Measurements from ENCODE around the gene OGG1.
A peak's percentile ranks its signal among the peaks of the same experiment; 100 is the strongest.
"Not testable (repeated sequence)": the region's sequence is repeated elsewhere in the genome, so short reads cannot be mapped to it uniquely, and the experiment has no call there.

Gene OGG1

DNA sequence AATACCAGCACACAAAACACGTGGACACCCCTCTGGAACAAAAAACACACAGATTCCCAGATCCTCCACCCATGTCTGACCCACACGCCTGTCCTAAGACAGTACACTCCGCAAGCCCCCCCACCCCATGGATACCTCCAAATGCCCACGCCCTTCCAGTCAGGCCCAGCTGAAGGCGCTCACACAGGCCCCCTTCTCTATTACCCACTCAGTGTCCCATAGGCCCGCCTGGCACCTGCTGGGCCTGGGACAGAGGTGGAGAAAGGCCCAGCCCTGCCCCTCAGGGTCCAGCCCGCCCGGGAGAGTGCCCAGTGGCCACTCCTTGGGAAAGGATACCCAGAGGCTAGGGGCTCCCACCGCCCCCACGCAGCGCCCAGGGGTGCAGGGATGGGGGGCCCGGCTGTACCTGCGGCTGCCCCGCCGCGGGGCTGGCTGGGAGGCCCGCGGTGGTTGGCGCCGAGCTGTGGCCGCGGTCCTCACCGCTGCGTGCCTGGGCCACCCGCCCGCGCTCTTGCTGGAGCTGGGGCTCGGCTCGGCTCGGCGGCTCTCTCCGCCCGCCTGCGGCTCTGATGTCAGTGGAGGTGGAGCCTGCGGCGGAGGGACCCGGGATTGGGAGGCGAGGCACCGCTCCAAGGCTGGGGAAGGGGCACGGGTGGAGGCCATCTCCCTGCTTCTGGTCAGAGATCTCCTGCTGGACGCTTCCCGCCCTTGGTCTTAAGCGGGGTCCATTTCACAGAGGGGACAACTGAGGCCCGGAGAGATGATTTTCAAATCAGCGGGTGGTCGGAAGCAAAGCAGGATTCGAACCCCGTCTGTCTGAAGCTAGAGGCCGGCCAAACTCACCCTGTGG, 19.9 kb downstream of the OGG1 start, which contains the start of gene CAMK1:
CAMK1 (minus strand) TSS at position 522 of the 850 bp plus-strand sequence. CDS start 2,198 bp downstream, outside the sequence.
- Mint-ChIP-seq H3K4me1 (peaks cover 29% of the 10 kb centered on the region), H3K27ac (no peak within 1 kb of the TSS), H3K27me3 (no peaks in the 10 kb centered on the region)

DNA sequence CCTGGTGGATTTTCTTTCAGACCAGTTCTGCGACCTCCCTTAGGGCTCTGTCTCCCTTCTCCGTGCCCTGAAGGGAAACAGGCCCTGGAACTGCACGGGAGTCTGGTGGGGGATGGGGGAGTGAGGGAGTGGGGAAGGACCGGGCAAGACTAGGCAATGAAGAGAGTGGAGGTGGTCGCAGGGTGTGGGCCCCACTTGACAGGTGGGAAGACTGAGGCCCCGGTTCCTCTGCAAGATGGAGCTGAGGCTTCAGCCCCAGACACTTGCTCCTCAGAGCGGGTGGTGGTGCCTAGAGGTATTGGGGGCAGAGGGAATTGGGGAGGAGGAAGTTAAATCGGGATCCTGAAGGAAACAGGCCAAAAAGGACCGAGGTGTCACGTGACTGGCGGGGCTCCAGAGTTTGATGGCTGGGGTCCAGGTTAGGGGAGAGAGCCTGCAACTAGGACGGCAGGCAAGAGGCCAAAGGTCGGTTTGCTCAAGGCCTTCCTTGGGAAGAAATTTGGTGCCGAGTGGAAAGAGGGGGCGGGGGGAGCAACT, 20.6 kb downstream of the OGG1 start:
- no peaks in the 10 kb centered on the region for H3K36me3 Mint-ChIP-seq
- no peaks in the 10 kb centered on the region for H3K27me3 Mint-ChIP-seq
- H3K4me3 Mint-ChIP-seq, result peak overlapping the region; percentile 36
- H3K27ac Mint-ChIP-seq, result no peak overlapping the region
- peaks cover 29% of the 10 kb centered on the region for H3K4me1 Mint-ChIP-seq
- no peaks in the 10 kb centered on the region for H3K9me3 Mint-ChIP-seq

More for the DNA sequence above, 19.9 kb downstream of the OGG1 start, which contains the start of gene CAMK1:
- H3K9me3 Mint-ChIP-seq, result no peaks in the 10 kb centered on the region
- H3K36me3 Mint-ChIP-seq, result no peaks in the 10 kb centered on the region
- peak within 1 kb of the TSS; percentile 72 for H3K4me3 Mint-ChIP-seq

DNA sequence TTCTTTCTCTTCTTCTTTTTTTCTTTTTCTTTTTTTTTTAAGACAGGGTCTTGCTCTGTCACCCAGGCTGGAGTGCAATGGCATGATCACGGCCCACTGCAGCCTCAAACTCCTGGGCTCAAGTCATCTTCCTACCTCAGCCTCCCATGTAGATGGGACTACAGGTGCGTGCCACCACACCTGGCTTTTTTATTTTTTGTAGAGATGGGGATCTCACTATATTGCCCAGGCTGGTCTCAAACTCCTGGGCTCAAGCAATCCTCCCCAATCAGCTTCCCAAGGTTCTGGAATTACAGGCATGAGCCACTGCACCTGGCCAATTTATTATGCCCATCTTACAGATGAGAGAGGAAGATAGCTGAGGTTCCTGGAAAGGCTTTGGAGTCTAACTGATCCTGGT, 21.3 kb downstream of the OGG1 start:
- H3K36me3 Mint-ChIP-seq, H3K27ac Mint-ChIP-seq, H3K27me3 Mint-ChIP-seq, H3K9me3 Mint-ChIP-seq: not testable (repeated sequence)
- peak overlapping the region; percentile 72 for H3K4me3 Mint-ChIP-seq
- peaks cover 31% of the 10 kb centered on the region for H3K4me1 Mint-ChIP-seq

DNA sequence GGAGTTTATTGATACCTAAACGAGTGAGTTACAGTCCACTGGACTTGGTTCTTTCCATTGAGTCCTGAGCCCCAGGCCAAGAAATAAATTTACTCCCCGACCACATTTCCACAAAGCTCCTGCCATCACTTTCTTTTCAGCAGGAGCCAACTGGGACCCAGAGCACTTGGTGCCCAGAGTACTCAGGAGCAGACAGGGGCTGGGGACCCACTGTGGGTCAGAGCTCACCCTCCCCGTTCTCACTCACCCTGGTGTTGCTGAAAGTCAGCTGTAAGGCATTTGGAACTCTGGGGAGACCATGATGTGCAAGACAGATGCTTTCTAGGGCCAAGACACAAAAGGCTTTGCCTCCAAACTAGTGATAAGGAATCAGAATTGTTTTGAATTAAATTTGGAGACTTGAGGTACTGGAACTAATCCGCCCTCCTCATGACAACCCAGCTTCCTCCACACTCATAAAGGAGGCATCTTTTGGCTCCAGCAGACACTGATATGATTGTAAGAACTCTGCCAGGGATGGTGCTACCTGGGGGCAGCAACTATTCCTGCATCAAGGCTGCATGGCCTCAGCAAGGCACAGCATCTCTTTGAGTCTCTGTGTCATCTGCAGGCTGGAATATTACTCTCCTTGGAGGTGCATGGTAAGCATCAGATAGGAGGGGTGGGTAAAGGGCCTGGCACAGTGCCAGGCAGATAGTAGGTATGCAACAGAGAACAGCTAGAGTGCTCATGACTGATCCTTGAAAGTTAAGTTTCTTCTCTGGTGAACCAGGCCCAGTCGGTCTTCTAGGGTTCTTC, 27.3 kb downstream of the OGG1 start:
- peak overlapping the region; percentile 84 for H3K4me3 Mint-ChIP-seq

DNA sequence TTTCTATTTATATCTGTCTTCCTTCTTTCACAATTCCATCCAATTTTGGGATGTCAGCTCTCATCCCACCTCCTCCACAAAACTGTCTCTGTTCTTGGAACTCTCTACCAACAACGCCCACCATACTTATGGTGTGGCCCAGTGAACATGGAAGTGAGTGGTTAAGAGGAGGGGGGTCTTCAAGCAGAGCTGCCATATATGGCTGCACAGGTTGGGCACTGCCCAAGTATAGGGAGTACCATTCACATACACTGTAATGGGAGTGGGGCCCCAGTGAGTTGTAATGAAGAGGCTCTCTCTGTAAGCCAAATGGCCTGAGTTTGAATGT, 27.9 kb downstream of the OGG1 start:
- H3K27me3 Mint-ChIP-seq, result no peaks in the 10 kb centered on the region
- peak overlapping the region; percentile 84 for H3K4me3 Mint-ChIP-seq
- H3K36me3 Mint-ChIP-seq, result peaks cover 4% of the 10 kb centered on the region
- H3K9me3 Mint-ChIP-seq, result peaks cover 3% of the 10 kb centered on the region
- peaks cover 61% of the 10 kb centered on the region for H3K4me1 Mint-ChIP-seq
- peak overlapping the region; percentile 97 for H3K27ac Mint-ChIP-seq

More for the DNA sequence above, 27.3 kb downstream of the OGG1 start:
- H3K27ac Mint-ChIP-seq, result peak overlapping the region; percentile 97
- H3K4me1 Mint-ChIP-seq, result peaks cover 57% of the 10 kb centered on the region
- H3K27me3 Mint-ChIP-seq, result no peaks in the 10 kb centered on the region
- H3K9me3 Mint-ChIP-seq, result peaks cover 3% of the 10 kb centered on the region
- peaks cover 4% of the 10 kb centered on the region for H3K36me3 Mint-ChIP-seq

DNA sequence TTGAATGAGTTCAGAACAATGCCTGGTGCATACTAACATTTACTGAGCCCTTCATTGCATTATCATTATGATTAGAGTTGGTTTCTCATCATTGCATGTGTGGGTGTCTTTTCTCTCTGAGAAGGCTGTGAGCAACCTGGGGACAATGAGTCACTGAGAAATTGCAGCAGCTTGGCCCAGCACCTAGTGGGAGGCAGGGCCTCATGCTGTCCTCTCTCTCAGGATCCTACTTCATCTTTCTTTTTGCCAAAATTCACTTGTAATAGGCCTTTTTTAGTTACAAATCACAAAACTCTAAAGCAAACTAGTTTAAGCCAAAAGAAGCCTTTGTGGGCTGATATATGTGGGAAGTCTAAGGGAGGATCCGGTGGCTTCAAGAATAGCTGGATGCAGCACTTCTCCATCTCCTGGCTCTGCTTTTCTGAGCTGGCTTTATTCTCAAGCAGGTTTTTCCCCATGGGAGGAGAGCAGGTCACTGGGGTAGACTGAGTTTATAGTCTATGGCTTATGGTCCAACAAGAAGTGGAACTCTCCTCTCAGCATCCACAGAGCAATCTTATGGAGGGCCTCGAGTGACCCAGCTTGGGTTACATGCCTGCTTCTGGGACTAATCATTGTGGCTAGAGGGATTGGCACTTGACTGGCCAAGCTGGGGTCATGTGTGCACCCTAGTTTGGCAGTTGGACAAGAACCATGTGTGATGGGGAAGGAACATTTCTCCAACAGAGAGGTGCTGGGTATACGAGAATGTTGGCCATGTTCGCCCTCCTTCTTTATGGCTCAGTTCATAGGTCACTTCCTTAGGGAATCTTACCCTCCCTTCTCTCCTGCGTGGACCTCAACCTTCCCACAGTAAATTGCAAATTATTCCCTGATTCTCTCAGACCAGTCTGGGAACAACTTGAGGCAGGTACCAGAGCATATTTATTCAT, 28.7 kb downstream of the OGG1 start:
- peaks cover 3% of the 10 kb centered on the region for H3K9me3 Mint-ChIP-seq
- peaks cover 66% of the 10 kb centered on the region for H3K4me1 Mint-ChIP-seq
- peak overlapping the region; percentile 97 for H3K27ac Mint-ChIP-seq
- peaks cover 7% of the 10 kb centered on the region for H3K36me3 Mint-ChIP-seq
- no peaks in the 10 kb centered on the region for H3K27me3 Mint-ChIP-seq
- H3K4me3 Mint-ChIP-seq, result peak overlapping the region; percentile 84

DNA sequence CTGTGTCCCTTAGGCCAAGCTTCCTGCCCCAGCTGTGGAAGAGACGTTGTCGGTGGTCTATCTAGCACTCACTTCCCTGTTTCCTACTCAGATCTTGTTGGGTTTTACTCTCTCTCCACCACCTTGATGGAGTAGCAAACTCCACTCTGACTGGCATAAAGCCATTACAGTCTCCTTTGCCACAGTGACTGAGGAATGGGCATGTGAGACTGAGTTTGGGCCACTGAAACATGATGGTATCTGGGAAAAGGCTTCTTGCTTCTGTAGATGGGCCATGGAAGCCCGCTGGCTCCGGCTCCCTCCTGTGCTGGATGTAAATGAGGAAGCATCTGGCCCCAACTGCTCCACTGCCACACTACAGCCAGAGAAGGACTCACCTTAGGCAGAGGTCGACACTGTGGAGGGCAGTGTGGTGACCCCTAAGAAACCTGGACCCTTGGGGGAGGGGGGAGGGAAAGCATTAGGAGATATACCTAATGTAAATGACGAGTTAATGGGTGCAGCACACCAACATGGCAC, 29.4 kb downstream of the OGG1 start:
- no peaks in the 10 kb centered on the region for H3K27me3 Mint-ChIP-seq
- H3K4me3 Mint-ChIP-seq, result peak overlapping the region; percentile 84
- H3K27ac Mint-ChIP-seq, result peak overlapping the region; percentile 97
- peaks cover 66% of the 10 kb centered on the region for H3K4me1 Mint-ChIP-seq
- peaks cover 3% of the 10 kb centered on the region for H3K9me3 Mint-ChIP-seq
- peaks cover 7% of the 10 kb centered on the region for H3K36me3 Mint-ChIP-seq

DNA sequence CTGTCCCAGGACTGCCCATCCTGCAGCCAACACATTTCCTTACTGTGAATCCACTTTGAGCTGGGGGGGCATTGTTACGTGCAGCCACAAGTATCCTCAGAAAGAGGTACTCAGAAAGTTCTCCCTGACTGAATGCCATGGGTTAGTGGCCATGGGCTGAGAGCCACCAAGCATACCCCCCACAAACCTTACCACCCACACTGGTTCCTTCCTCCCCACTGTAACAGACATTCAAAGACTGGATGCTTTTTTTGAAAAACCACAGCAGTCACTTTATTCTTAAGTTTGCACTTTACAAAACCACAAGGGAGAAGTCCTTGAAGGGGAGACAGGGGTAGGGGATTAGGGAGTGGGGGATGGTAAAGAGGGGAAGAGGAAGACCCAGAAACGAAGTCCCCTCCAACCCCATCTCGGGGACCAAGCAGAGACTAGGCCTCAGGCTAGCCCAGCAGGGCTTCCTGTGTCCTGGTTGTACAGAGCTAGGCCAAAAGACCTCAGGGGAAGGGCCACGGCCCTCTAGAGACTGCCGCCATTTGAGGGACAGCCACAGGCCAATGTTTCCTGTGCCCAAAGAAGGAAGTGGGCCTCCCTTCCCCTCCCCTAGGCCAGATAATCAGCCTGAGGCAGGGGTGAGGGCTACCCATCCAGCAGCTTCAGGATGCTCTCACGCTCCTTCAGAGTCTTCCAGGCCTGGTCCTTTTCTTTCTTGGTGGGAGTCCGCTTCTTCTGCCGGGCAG, 30.1 kb downstream of the OGG1 start:
- Mint-ChIP-seq H3K36me3 (peaks cover 7% of the 10 kb centered on the region), H3K27ac (peak overlapping the region; percentile 97), H3K9me3 (peaks cover 3% of the 10 kb centered on the region), H3K4me3 (peak overlapping the region; percentile 67), H3K4me1 (peaks cover 66% of the 10 kb centered on the region), H3K27me3 (no peaks in the 10 kb centered on the region)

DNA sequence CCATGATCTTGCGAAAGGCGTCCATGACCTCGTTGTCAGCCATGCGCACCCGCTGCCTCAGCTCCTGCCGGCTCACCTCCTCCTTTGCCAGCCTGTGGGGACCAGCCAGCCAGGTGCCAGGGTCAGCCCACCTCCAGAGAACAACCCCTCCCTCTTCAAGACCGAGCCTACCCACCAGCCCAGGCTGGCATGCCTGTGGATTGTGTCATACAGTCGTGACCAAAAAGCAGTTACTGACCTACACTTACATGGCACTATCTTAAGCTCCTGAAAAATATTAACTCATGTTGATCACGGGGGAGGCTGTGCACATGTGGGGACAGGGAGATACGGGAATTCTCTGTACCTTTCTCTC, 30.7 kb downstream of the OGG1 start:
- H3K27ac Mint-ChIP-seq, result peak overlapping the region; percentile 97
- peaks cover 9% of the 10 kb centered on the region for H3K36me3 Mint-ChIP-seq
- peaks cover 68% of the 10 kb centered on the region for H3K4me1 Mint-ChIP-seq
- no peaks in the 10 kb centered on the region for H3K27me3 Mint-ChIP-seq
- peak overlapping the region; percentile 67 for H3K4me3 Mint-ChIP-seq
- H3K9me3 Mint-ChIP-seq, result peaks cover 3% of the 10 kb centered on the region

DNA sequence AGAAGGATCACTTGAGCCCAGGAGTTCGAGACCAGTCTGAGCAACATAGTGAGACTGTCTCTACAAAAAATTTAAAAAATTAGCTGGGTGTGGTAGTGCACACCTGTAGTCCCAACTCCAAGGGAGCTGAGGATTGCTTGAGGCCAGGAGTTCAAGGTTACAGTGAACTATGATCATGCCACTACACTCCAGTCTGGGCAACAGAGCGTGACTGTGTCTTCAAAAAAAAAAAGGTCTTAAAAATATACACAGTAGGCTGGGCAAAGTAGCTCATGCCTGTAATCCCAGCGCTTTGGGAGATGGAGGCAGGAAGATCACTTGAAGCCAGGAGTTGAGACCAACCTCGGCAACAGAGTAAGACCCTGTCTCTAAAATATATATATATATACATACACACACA, 31.2 kb downstream of the OGG1 start:
- Mint-ChIP-seq H3K27ac (peak overlapping the region; percentile 97), H3K27me3 (no peaks in the 10 kb centered on the region), H3K36me3 (peaks cover 11% of the 10 kb centered on the region), H3K4me1 (peaks cover 69% of the 10 kb centered on the region), H3K4me3 (no peak overlapping the region), H3K9me3 (peaks cover 3% of the 10 kb centered on the region)

DNA sequence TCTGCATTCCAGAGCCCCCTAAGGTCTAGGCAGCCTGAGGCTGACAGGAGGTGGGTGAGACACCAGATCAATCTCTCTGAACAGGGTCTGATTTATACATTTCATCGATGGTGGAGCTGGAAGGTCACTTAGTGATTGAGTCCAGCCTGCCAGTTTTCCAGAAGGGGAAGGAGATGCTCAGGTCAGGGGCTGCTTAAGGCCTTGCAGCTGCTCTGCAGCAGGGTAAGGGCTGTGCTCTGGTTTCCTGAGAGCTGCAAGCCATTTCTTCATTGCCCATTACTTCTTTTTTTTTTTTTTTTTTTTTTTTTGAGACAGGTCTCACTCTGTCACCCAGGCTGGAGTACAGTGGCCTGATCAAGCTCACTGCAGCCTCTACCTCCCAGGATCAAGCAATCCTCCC, 31.8 kb downstream of the OGG1 start:
- Mint-ChIP-seq H3K4me1 (peaks cover 69% of the 10 kb centered on the region), H3K27ac (no peak overlapping the region), H3K36me3 (peaks cover 11% of the 10 kb centered on the region), H3K4me3 (no peak overlapping the region), H3K9me3 (peaks cover 3% of the 10 kb centered on the region), H3K27me3 (no peaks in the 10 kb centered on the region)

DNA sequence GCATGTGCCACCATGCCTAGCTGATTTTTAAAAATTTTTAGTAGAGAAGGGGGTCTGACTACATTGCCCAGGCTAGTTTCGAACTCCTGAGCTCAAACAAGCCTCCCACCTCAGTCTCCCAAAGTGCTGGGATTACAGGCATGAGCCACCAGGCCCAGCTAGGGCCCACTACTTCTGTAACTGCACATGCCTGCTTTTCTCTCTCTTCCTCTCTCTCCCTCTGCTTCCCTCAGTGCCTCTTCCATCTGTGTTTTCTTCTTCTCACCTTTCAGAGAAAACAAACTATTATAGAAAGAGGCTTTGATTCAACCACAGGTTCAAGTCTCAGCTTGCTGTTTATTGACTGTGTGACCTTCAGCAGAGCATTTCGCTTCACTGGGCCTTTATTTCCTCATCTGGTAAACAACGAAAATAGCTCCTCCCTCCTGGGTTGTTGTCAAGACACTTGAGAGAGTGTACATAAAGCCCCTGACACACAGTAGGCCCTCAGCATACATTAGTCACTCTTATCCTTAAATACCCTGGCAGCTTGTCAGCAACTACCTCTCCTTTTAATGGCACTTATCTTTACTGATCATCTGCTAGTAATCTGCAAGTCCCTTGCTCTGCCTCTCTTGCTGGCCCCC, 32.3 kb downstream of the OGG1 start:
- H3K9me3 Mint-ChIP-seq, result peaks cover 3% of the 10 kb centered on the region
- no peaks in the 10 kb centered on the region for H3K27me3 Mint-ChIP-seq
- H3K36me3 Mint-ChIP-seq, result peaks cover 11% of the 10 kb centered on the region
- no peak overlapping the region for H3K4me3 Mint-ChIP-seq
- H3K27ac Mint-ChIP-seq, result no peak overlapping the region
- H3K4me1 Mint-ChIP-seq, result peaks cover 69% of the 10 kb centered on the region

DNA sequence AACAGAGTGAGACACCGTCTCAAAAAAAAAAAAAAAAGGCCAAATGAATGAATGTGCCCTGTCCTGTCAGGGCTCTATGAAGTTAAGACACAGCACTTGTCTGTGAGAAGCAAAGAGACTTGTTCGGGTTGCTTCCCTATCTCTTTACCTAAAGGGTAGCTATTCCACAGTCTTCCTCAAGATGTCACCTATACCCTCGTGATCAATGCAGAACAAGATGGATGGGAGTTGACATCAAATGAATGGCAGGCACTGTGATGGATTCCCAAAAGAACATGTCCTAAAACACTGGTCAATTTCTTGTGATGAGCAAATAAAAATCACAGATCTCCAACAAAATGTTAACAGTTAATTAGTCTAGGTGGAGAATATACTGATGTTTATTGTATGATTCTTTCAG, 33.0 kb downstream of the OGG1 start:
- H3K4me1 Mint-ChIP-seq, result peaks cover 69% of the 10 kb centered on the region
- peaks cover under 1% of the 10 kb centered on the region for H3K9me3 Mint-ChIP-seq
- H3K36me3 Mint-ChIP-seq, result peaks cover 12% of the 10 kb centered on the region
- no peaks in the 10 kb centered on the region for H3K27me3 Mint-ChIP-seq
- H3K4me3 Mint-ChIP-seq, result no peak overlapping the region
- H3K27ac Mint-ChIP-seq, result no peak overlapping the region

DNA sequence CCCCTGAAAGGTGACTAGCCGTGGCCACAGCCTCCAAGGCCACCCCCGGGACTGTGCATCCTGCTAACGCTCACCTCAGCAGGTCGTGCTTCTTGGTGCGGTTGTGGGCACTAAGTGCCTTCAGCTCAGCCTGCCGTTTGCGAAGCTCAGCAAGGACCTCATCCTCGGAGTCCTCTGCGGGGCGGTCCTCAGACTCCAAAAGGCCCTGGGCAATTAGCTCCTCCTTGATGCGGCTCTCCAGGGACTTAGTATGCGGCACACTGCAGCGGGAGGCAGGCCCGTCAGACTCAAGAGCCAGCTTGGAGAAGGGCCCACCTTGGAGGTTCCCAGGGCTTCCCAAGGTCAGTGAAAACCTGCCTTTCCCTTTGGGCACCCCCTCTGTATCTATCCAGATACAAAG, 34.2 kb downstream of the OGG1 start:
- Mint-ChIP-seq H3K9me3 (no peaks in the 10 kb centered on the region), H3K4me3 (no peak overlapping the region), H3K27ac (no peak overlapping the region), H3K4me1 (peaks cover 61% of the 10 kb centered on the region), H3K36me3 (peaks cover 13% of the 10 kb centered on the region), H3K27me3 (no peaks in the 10 kb centered on the region)
